ENCODE results near the gene FAH. TPM values are rescaled to one million over a fixed set of nuclear protein-coding genes. Genes with fewer than 3 reads are reported as not detected.

FAH gene
- total RNA-seq, 1 donor from 2014 or later, result 8.3 TPM

- Mint-ChIP-seq H3K4me3 (no peak overlapping the region), H3K4me1 (peaks cover 4% of the 10 kb centered on the region), H3K27ac (no peak overlapping the region), H3K9me3 (peaks cover 2% of the 10 kb centered on the region), H3K36me3 (no peaks in the 10 kb centered on the region), H3K27me3 (ENCODE audit: insufficient read depth, low read depth) (no peaks in the 10 kb centered on the region)
- H4K20me1 ChIP-seq (ENCODE audit: low read depth), result no peaks in the 10 kb centered on the region
- no peak overlapping the region for H3K4me3 ChIP-seq
- H3K4me2 ChIP-seq, result no peak overlapping the region
- no peak overlapping the region for H2AFZ ChIP-seq (replicated peaks)
- H3K36me3 ChIP-seq, result no peaks in the 10 kb centered on the region
- no peak overlapping the region for H3K27ac ChIP-seq
- TF ChIP-seq CTCF (IDR thresholded peaks at IDR 0.05) (no peak), EZH2phosphoT487 (IDR thresholded peaks at IDR 0.05) (no peak), EZH2 (IDR thresholded peaks at IDR 0.05) (no peak)
- no peaks in the 10 kb centered on the region for H3K27me3 ChIP-seq
- H3K4me1 ChIP-seq, result peaks cover 15% of the 10 kb centered on the region
- H3K9ac ChIP-seq, result no peak overlapping the region
- DNase-seq (ENCODE audit: low spot score), result no peak
- no peaks in the 10 kb centered on the region for H3F3A ChIP-seq (ENCODE audit: low read depth)
- peaks cover 4% of the 10 kb centered on the region for H3K9me3 ChIP-seq (ENCODE audit: low read depth)
- no peaks in the 10 kb centered on the region for H3K79me2 ChIP-seq (ENCODE audit: low read depth)
Measured at GRCh38 chr15:80210611-80211573, 58.1 kb downstream of the FAH start.

- no peak overlapping the region for H3K4me3 ChIP-seq
- H3K4me2 ChIP-seq, result no peak overlapping the region
- H3K4me1 Mint-ChIP-seq, result peaks cover 4% of the 10 kb centered on the region
- no peak overlapping the region for H3K4me3 Mint-ChIP-seq
- no peak overlapping the region for H2AFZ ChIP-seq (replicated peaks)
- H3K4me1 ChIP-seq, result peaks cover 15% of the 10 kb centered on the region
- no peak overlapping the region for H3K9ac ChIP-seq
- no peak for DNase-seq (ENCODE audit: low spot score)
- TF ChIP-seq EZH2phosphoT487 (IDR thresholded peaks at IDR 0.05), result no peak
- TF ChIP-seq EZH2 (IDR thresholded peaks at IDR 0.05), result no peak
- no peak for TF ChIP-seq CTCF (IDR thresholded peaks at IDR 0.05)
- no peaks in the 10 kb centered on the region for H3F3A ChIP-seq (ENCODE audit: low read depth)
- no peaks in the 10 kb centered on the region for H3K79me2 ChIP-seq (ENCODE audit: low read depth)
- H3K27me3 Mint-ChIP-seq (ENCODE audit: insufficient read depth, low read depth), result no peaks in the 10 kb centered on the region
- H3K27ac ChIP-seq, result no peak overlapping the region
- peaks cover 2% of the 10 kb centered on the region for H3K9me3 Mint-ChIP-seq
- no peaks in the 10 kb centered on the region for H3K27me3 ChIP-seq
- H3K36me3 ChIP-seq, result no peaks in the 10 kb centered on the region
- H3K27ac Mint-ChIP-seq, result no peak overlapping the region
- peaks cover 4% of the 10 kb centered on the region for H3K9me3 ChIP-seq (ENCODE audit: low read depth)
- no peaks in the 10 kb centered on the region for H3K36me3 Mint-ChIP-seq
- H4K20me1 ChIP-seq (ENCODE audit: low read depth), result no peaks in the 10 kb centered on the region
Measured at GRCh38 chr15:80211976-80212375, 59.2 kb downstream of the FAH start.

DNA sequence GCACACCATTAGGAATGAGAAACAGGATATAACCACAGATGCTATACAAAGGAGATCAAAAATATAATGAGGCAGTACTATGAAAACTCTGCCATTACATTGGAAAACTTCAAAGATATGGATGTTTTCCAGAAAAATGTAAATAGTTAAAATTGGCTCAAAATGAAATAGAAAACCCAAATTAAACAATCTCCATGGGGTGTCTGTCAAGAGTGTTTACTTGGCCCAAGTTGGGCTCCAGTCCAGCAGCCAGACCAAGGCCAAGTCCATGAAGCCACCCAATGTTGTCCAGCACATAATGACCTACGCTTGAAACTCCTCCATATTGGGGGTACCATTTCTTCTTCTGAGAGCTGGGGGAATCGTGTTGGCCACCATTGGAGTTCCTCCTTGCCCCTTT is 62.1 kb downstream of the FAH start:
- Histone ChIP-seq H3K4me2 (no peak overlapping the region), H3K9ac (no peak overlapping the region), H2AFZ (replicated peaks) (no peak overlapping the region), H3K36me3 (no peaks in the 10 kb centered on the region), H3F3A (ENCODE audit: low read depth) (no peaks in the 10 kb centered on the region), H3K79me2 (ENCODE audit: low read depth) (no peaks in the 10 kb centered on the region), H3K4me3 (no peak overlapping the region), H3K9me3 (ENCODE audit: low read depth) (peaks cover 4% of the 10 kb centered on the region), H3K27me3 (no peaks in the 10 kb centered on the region), H3K4me1 (no peaks in the 10 kb centered on the region), H3K27ac (no peak overlapping the region), H4K20me1 (ENCODE audit: low read depth) (no peaks in the 10 kb centered on the region)
- Mint-ChIP-seq H3K27me3 (ENCODE audit: insufficient read depth, low read depth) (no peaks in the 10 kb centered on the region), H3K36me3 (no peaks in the 10 kb centered on the region), H3K27ac (no peak overlapping the region), H3K4me3 (no peak overlapping the region), H3K4me1 (no peaks in the 10 kb centered on the region), H3K9me3 (peaks cover 2% of the 10 kb centered on the region)
- DNase-seq (ENCODE audit: low spot score), result no peak
- TF ChIP-seq EZH2 (IDR thresholded peaks at IDR 0.05) (no peak), EZH2phosphoT487 (IDR thresholded peaks at IDR 0.05) (no peak), CTCF (IDR thresholded peaks at IDR 0.05) (no peak)
